Measurements from ENCODE around the gene FBXO30.

DNA sequence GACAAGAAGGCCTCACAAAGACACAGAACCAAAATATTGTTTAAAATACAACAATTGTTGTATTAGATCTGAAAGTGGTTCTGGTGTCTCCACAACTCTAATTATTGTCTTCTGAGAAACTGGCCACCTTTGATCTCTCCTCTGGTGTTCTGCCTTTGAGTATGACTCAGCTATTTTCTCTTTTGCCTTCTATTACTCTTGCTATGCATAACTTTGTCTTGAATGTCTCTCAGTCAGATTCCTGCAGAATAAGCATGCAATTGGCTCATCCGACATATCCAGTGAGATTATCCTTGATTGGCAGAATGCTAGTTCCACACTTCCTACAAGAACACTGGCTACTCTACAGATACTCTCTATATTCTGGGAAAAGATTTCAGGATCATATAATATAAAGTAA, 65.0 kb downstream of the FBXO30 start:
- TF ChIP-seq, protein P1, sequence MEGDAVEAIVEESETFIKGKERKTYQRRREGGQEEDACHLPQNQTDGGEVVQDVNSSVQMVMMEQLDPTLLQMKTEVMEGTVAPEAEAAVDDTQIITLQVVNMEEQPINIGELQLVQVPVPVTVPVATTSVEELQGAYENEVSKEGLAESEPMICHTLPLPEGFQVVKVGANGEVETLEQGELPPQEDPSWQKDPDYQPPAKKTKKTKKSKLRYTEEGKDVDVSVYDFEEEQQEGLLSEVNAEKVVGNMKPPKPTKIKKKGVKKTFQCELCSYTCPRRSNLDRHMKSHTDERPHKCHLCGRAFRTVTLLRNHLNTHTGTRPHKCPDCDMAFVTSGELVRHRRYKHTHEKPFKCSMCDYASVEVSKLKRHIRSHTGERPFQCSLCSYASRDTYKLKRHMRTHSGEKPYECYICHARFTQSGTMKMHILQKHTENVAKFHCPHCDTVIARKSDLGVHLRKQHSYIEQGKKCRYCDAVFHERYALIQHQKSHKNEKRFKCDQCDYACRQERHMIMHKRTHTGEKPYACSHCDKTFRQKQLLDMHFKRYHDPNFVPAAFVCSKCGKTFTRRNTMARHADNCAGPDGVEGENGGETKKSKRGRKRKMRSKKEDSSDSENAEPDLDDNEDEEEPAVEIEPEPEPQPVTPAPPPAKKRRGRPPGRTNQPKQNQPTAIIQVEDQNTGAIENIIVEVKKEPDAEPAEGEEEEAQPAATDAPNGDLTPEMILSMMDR (IDR thresholded peaks at IDR 0.05), result no peak
- TF ChIP-seq POLR2A (IDR thresholded peaks at IDR 0.05), result no peak

Measured in Peyer's patch (tissue), 4 donors.